Measurements from ENCODE around the gene HOXB3.

GRCh38 chr17:48532261-48532660 lies 57.8 kb downstream of the HOXB3 start:
- no peak for TF ChIP-seq CTCF (optimal IDR thresholded peaks at IDR 0.05 in 1 of 3, IDR thresholded peaks at IDR 0.05 in 1 of 3, conservative IDR thresholded peaks at IDR 0.05 in 1 of 3; ENCODE audit: extremely low read depth in 1 of 3, insufficient read depth in 2 of 3, low read length in 3 of 3)
- TF ChIP-seq EZH2 (IDR thresholded peaks at IDR 0.05; ENCODE audit: low read length) = no peak
